ENCODE results near the gene PLCH1.

The PLCH1 gene

GRCh38 chr3:155449613-155450267, 295.1 kb downstream of the PLCH1 start:
- no peak for DNase-seq

- DNase-seq: no peak
These were observed 296.3 kb downstream of the PLCH1 start for GRCh38 chr3:155448531-155448930.

- no peak for DNase-seq
These were observed 298.5 kb downstream of the PLCH1 start for GRCh38 chr3:155446366-155446765.

GRCh38 chr3:155444771-155445170, 300.1 kb downstream of the PLCH1 start:
- DNase-seq: no peak

GRCh38 chr3:155443815-155444214, 301.1 kb downstream of the PLCH1 start:
- DNase-seq: no peak

- DNase-seq: no peak
These were observed 302.8 kb downstream of the PLCH1 start for GRCh38 chr3:155442072-155442471.

- no peak for DNase-seq
These were observed 303.4 kb downstream of the PLCH1 start for GRCh38 chr3:155441506-155441905.

GRCh38 chr3:155441026-155441425, 303.8 kb downstream of the PLCH1 start:
- no peak for DNase-seq

- DNase-seq: no peak
These were observed 309.1 kb downstream of the PLCH1 start for GRCh38 chr3:155435821-155436220.

GRCh38 chr3:155431856-155432570, 312.9 kb downstream of the PLCH1 start:
- no peak for DNase-seq

GRCh38 chr3:155428563-155428962, 316.3 kb downstream of the PLCH1 start:
- DNase-seq: no peak

GRCh38 chr3:155426524-155427230, 318.2 kb downstream of the PLCH1 start:
- DNase-seq: no peak

- DNase-seq: no peak
These were observed 319.5 kb downstream of the PLCH1 start for GRCh38 chr3:155425396-155425795.

- no peak for DNase-seq
These were observed 320.6 kb downstream of the PLCH1 start for GRCh38 chr3:155424323-155424710.

GRCh38 chr3:155423526-155424322, 321.1 kb downstream of the PLCH1 start:
- no peak for DNase-seq

GRCh38 chr3:155420881-155421486, 323.9 kb downstream of the PLCH1 start:
- DNase-seq: no peak

- DNase-seq: no peak
These were observed 324.5 kb downstream of the PLCH1 start for GRCh38 chr3:155420406-155420805.

- DNase-seq: no peak
These were observed 326.5 kb downstream of the PLCH1 start for GRCh38 chr3:155418407-155418806.

GRCh38 chr3:155417119-155417517, 327.8 kb downstream of the PLCH1 start:
- DNase-seq: no peak

- DNase-seq: no peak
These were observed 328.3 kb downstream of the PLCH1 start for GRCh38 chr3:155416500-155417118.

- no peak for DNase-seq
These were observed 332.0 kb downstream of the PLCH1 start for GRCh38 chr3:155412904-155413303.

GRCh38 chr3:155411500-155412223, 333.2 kb downstream of the PLCH1 start:
- DNase-seq: no peak
